ENCODE results near the gene EDC3. TPM values are rescaled to one million over a fixed set of nuclear protein-coding genes. Genes with fewer than 3 reads are reported as not detected.

Gene EDC3
- total and polyA plus RNA-seq, 9 of the 15 experiments (the other 6 are each of a cell fraction or from before 2014, with no cell fraction given) = 11.7 to 63.9 (median 32.8) TPM

DNA sequence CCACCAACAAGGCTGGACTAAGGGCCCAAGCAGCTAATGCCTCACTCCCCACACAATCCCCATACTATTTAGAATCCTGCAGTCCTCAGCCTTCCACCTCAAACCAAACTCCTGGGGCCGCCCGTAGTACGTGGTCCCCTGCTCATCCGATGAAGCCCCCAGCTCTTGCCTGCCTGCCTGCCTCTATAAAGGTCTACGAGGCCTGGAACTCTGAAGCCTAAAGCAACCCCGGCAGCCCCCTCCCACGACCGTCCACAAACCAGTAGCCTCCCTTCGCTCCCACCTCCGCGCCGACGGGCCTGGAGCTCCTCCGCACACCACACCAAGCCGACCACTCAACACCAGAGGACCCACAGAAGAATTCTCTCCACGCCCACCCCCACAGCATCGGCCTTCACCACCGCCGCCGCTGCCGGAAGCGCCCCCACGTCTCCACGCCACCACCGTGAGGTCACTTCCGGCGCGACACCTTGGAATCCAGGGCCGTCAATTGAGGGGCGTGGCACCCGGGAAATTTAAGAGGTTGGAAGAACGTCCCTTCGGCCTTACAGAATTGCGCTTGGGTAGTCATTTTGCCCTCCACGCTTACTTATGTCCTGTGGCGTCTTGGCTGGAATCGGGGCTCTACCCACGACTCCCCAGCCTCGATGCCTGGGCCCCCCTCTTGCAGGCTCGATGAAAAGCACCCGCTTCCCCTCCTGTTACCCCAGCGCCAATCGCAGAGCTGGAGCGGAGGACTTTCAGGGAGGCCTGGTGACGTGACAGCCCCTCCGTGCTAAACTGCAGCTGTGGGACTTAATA lies at the start of gene EDC3 (continued):
- TF ChIP-seq FOXJ3 (CRISPR knock-in tag; IDR thresholded peaks at IDR 0.05) (no peak), E2F3 (CRISPR knock-in tag; IDR thresholded peaks at IDR 0.05) (no peak), DACH1 (IDR thresholded peaks at IDR 0.05; ENCODE audit: partially characterized antibody) (no peak), ZFP1 (CRISPR knock-in tag; IDR thresholded peaks at IDR 0.05) (no peak), ZNF561 (CRISPR knock-in tag; conservative IDR thresholded peaks at IDR 0.05) (no peak), TFAM (CRISPR knock-in tag; conservative IDR thresholded peaks at IDR 0.05) (no peak), ELF2 (CRISPR knock-in tag; IDR thresholded peaks at IDR 0.05) (peak; percentile 36; the same call in 1 of the 2 replicates), ERF (CRISPR knock-in tag; IDR thresholded peaks at IDR 0.05) (no peak), NR1H2 (CRISPR knock-in tag; IDR thresholded peaks at IDR 0.05) (no peak), U2AF1 (optimal IDR thresholded peaks at IDR 0.05; ENCODE audit: low read depth, low read length) (no peak), RBM39 (optimal IDR thresholded peaks at IDR 0.05; ENCODE audit: low read depth, low read length) (no peak), NCOA4 (IDR thresholded peaks at IDR 0.05; ENCODE audit: partially characterized antibody) (no peak), JUNB (CRISPR knock-in tag; conservative IDR thresholded peaks at IDR 0.05) (no peak), FOXK2 (conservative IDR thresholded peaks at IDR 0.05 in 1 of 2, IDR thresholded peaks at IDR 0.05 in 1 of 2; ENCODE audit: low read depth in 2 of 2) (peak; percentile 66 to 79), ZNF431 (CRISPR knock-in tag; IDR thresholded peaks at IDR 0.05) (no peak), ASH1L (IDR thresholded peaks at IDR 0.05; ENCODE audit: borderline replicate concordance, low read depth, partially characterized antibody) (no peak), HSF4 (CRISPR knock-in tag; IDR thresholded peaks at IDR 0.05; ENCODE audit: borderline replicate concordance) (no peak), ZNF134 (CRISPR knock-in tag; conservative IDR thresholded peaks at IDR 0.05) (no peak), MEF2D (tag; conservative IDR thresholded peaks at IDR 0.05; ENCODE audit: low read depth) (no peak), ZNF384 (IDR thresholded peaks at IDR 0.05; ENCODE audit: low read depth, low read length) (no peak)
- TF ChIP-seq, protein P1, sequence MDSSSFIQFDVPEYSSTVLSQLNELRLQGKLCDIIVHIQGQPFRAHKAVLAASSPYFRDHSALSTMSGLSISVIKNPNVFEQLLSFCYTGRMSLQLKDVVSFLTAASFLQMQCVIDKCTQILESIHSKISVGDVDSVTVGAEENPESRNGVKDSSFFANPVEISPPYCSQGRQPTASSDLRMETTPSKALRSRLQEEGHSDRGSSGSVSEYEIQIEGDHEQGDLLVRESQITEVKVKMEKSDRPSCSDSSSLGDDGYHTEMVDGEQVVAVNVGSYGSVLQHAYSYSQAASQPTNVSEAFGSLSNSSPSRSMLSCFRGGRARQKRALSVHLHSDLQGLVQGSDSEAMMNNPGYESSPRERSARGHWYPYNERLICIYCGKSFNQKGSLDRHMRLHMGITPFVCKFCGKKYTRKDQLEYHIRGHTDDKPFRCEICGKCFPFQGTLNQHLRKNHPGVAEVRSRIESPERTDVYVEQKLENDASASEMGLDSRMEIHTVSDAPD (CRISPR knock-in tag; IDR thresholded peaks at IDR 0.05) = no peak
- TF ChIP-seq, protein P2, sequence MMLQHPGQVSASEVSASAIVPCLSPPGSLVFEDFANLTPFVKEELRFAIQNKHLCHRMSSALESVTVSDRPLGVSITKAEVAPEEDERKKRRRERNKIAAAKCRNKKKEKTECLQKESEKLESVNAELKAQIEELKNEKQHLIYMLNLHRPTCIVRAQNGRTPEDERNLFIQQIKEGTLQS (IDR thresholded peaks at IDR 0.05) = peak; percentile 56; the same call in 1 of the 2 replicates
- TF ChIP-seq, protein P2 (CRISPR knock-in tag; conservative IDR thresholded peaks at IDR 0.05) = no peak
- TF ChIP-seq, protein P3, sequence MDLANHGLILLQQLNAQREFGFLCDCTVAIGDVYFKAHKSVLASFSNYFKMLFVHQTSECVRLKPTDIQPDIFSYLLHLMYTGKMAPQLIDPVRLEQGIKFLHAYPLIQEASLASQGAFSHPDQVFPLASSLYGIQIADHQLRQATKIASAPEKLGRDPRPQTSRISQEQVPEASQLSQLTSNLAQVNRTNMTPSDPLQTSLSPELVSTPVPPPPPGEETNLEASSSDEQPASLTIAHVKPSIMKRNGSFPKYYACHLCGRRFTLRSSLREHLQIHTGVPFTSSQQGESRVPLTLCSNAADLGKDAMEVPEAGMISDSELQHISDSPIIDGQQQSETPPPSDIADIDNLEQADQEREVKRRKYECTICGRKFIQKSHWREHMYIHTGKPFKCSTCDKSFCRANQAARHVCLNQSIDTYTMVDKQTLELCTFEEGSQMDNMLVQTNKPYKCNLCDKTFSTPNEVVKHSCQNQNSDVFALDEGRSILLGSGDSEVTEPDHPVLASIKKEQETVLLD (IDR thresholded peaks at IDR 0.05) = 0 out of 2 replicates have a peak, but pooled peaks have one; percentile 56
- TF ChIP-seq, protein P4, sequence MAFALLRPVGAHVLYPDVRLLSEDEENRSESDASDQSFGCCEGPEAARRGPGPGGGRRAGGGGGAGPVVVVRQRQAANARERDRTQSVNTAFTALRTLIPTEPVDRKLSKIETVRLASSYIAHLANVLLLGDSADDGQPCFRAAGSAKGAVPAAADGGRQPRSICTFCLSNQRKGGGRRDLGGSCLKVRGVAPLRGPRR (CRISPR knock-in tag; IDR thresholded peaks at IDR 0.05) = no peak

Measured in K562 (cell line).